H1 (cell line): Measurements from ENCODE around the gene LRRC56. TPM values are rescaled to one million over a fixed set of nuclear protein-coding genes. Genes with fewer than 3 reads are reported as not detected.

Experiments
- CHD1 ChIP-seq: IDR thresholded peaks from 2 replicates; pipeline ENCODE4 v1.6.1; 2012; ENCODE audit warnings: low read depth, low read length, improper control_type of control experiment
- FOSL1 ChIP-seq: IDR thresholded peaks from 2 replicates; pipeline ENCODE4 v1.6.1; 2011; ENCODE audit warnings: mild to moderate bottlenecking, low read depth, low read length, moderate library complexity; ENCODE audit not compliant: insufficient read depth
- POLR2AphosphoS5 ChIP-seq: IDR thresholded peaks from 2 replicates; pipeline ENCODE4 v1.6.1; 2011; ENCODE audit warnings: low read depth, low read length
- RAD21 ChIP-seq, 2 experiments: IDR thresholded peaks in 1 of 2; conservative IDR thresholded peaks in 1 of 2; 2 replicates each; pipeline ENCODE4 v1.6.1; 2011; ENCODE audit warnings: low read depth in 2 of 2, low read length in 2 of 2, improper control_type of control experiment in 1 of 2, inconsistent platforms in 1 of 2, mild to moderate bottlenecking in 1 of 2, moderate library complexity in 1 of 2
- SP4 ChIP-seq: IDR thresholded peaks from 2 replicates; pipeline ENCODE4 v1.6.1; 2012; ENCODE audit warnings: low read length, inconsistent platforms
- ZNF274 ChIP-seq: IDR thresholded peaks from 2 replicates; pipeline ENCODE4 v1.7.0; 2012; ENCODE audit warnings: low read length, borderline replicate concordance; ENCODE audit errors: extremely low read depth
- polyA plus RNA-seq, 7 experiments: library from polyadenylated mRNA; depleted of rRNA in 3 of 7; stranded (reverse) in 5 of 7; unstranded in 2 of 7; fragments of >200 nt in 5 of 7; fragments of 200-250 nt in 2 of 7; gene quantifications; 1 replicate in 5 of 7; 2 replicates in 1 of 7; 4 replicates in 1 of 7; pipeline versions ENCODE4 v1.2.1 to v1.2.3, GENCODE V29; 2011 to 2013; ENCODE audit warnings: missing spikeins in 2 of 7, mixed read lengths in 2 of 7
- total RNA-seq: library from RNA; stranded (reverse); fragmentation: NEBNext Ultra II Directional; extraction: Animal tissue kit (Norgen Biotek cat#: 25700); gene quantifications from 2 replicates; pipeline ENCODE4 v1.2.1, GENCODE V29; 2021

The LRRC56 gene
- total and polyA plus RNA-seq, 2 of the 8 experiments (the other 6 are each of a cell fraction or from before 2014, with no cell fraction given) = 0.94 to 1.9 TPM

DNA sequence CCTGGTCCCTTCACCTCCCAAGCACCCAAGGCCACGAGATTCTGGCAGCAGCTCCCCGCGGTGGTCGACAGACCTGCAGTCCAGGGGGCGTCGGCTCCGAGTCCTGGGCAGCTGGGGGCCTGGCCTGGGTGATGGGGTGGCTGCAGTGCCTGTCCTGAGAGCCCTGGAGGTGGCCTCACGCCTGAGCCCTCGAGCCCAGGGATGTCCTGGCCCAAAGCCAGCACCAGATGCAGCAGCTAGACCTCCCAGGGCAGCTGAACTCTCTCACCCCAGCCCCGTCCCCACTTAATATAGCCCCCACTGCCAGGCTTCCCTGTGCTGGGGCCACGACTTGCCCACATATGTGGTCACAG lies 16.6 kb downstream of the LRRC56 start (continued):
- TF ChIP-seq POLR2AphosphoS5 (no peak), ZNF274 (no peak), CHD1 (no peak), RAD21 (IDR thresholded peaks at IDR 0.05 in 1 of 2, conservative IDR thresholded peaks at IDR 0.05 in 1 of 2; ENCODE audit: low read depth in 2 of 2, low read length in 2 of 2) (no peak), SP4 (no peak), FOSL1 (no peak)
- TF ChIP-seq, all 59 proteins: peak for 0
